ENCODE results near the gene HOXD1.

- TF ChIP-seq CTCF (IDR thresholded peaks at IDR 0.05) (no peak), USF2 (IDR thresholded peaks at IDR 0.05; ENCODE audit: borderline replicate concordance, low read depth, low read length) (no peak), MAX (IDR thresholded peaks at IDR 0.05; ENCODE audit: low read depth) (no peak)
Measured at GRCh38 chr2:176181551-176181950, 6.9 kb upstream of the HOXD1 start.

All from SK-N-SH (cell line).